ENCODE results near the gene NFIB. TPM values are rescaled to one million over a fixed set of nuclear protein-coding genes. Genes with fewer than 3 reads are reported as not detected.

NFIB gene
- polyA plus RNA-seq, 3 donors = not detected

DNA sequence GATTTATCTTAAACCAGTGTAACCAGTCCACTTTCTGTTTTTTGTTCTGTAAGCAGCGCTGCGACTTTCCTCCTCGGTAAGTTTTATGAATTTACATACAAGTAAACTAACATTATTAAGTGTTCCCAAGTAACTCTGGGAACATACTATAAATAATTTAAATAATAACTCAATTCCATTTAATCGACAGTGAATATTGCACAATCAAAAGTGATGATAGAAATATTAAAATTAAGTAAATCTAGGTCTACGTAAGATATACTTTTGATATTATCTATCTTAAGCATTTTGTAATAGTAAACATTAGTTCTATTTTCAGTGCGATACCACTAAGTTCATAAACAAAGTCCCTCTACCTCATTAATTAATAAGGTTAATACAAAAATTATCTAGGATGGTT lies 7.8 kb downstream of the NFIB start:
- Histone ChIP-seq H3K4me1 (ENCODE audit: control insufficient read depth in 1 of 2, insufficient read depth in 2 of 2, low read length in 2 of 2) (no peaks in the 10 kb centered on the region), H3K27ac (ENCODE audit: low read depth in 1 of 2, low read length in 2 of 2) (no peak overlapping the region), H3K36me3 (replicated peaks in 1 of 2; ENCODE audit: control insufficient read depth in 1 of 2, insufficient read depth in 2 of 2, low read length in 2 of 2) (no peaks in the 10 kb centered on the region), H3K9me3 (replicated peaks in 1 of 2; ENCODE audit: control insufficient read depth in 1 of 2, insufficient read depth in 1 of 2, low read length in 2 of 2) (no peaks in the 10 kb centered on the region), H3K79me2 (ENCODE audit: insufficient read depth, low read length) (no peaks in the 10 kb centered on the region), H4K20me1 (ENCODE audit: insufficient read depth, low read length) (no peaks in the 10 kb centered on the region), H3K4me2 (replicated peaks; ENCODE audit: extremely low read depth, low read length, poor library complexity, severe bottlenecking) (no peak overlapping the region), H3K9ac (ENCODE audit: insufficient read depth, low read length, poor library complexity, severe bottlenecking) (no peak overlapping the region), H3K4me3 (replicated peaks in 1 of 3; ENCODE audit: low read depth in 2 of 3, low read length in 3 of 3) (no peak overlapping the region), H3K27me3 (ENCODE audit: control insufficient read depth in 2 of 2, insufficient read depth in 2 of 2, low read length in 2 of 2) (peaks cover 27 to 48% of the 10 kb centered on the region in 2 donors), H2AFZ (ENCODE audit: insufficient read depth, low read depth, low read length, poor library complexity, severe bottlenecking) (no peak overlapping the region)
- no peak overlapping the region for H3K4me3 Mint-ChIP-seq
- intact Hi-C loops (cut with micrococcal nuclease) = no loop called here
- TF ChIP-seq, protein P1, sequence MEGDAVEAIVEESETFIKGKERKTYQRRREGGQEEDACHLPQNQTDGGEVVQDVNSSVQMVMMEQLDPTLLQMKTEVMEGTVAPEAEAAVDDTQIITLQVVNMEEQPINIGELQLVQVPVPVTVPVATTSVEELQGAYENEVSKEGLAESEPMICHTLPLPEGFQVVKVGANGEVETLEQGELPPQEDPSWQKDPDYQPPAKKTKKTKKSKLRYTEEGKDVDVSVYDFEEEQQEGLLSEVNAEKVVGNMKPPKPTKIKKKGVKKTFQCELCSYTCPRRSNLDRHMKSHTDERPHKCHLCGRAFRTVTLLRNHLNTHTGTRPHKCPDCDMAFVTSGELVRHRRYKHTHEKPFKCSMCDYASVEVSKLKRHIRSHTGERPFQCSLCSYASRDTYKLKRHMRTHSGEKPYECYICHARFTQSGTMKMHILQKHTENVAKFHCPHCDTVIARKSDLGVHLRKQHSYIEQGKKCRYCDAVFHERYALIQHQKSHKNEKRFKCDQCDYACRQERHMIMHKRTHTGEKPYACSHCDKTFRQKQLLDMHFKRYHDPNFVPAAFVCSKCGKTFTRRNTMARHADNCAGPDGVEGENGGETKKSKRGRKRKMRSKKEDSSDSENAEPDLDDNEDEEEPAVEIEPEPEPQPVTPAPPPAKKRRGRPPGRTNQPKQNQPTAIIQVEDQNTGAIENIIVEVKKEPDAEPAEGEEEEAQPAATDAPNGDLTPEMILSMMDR (IDR thresholded peaks at IDR 0.05) = no peak
- peaks cover 0 to 2% (median 0%) of the 10 kb centered on the region in 7 donors for H3K9me3 Mint-ChIP-seq
- WGBS (ENCODE audit: insufficient coverage) = no CpG with 5 or more reads among the region's 6 CpGs
- no peak for DNase-seq
- H3K27ac Mint-ChIP-seq = no peak overlapping the region
- H3K27me3 Mint-ChIP-seq (ENCODE audit: low read depth in 3 of 3) = peaks cover 13 to 39% (median 23%) of the 10 kb centered on the region in 3 donors
- H3K4me1 Mint-ChIP-seq = no peaks in the 10 kb centered on the region
- H3K36me3 Mint-ChIP-seq = no peaks in the 10 kb centered on the region

DNA sequence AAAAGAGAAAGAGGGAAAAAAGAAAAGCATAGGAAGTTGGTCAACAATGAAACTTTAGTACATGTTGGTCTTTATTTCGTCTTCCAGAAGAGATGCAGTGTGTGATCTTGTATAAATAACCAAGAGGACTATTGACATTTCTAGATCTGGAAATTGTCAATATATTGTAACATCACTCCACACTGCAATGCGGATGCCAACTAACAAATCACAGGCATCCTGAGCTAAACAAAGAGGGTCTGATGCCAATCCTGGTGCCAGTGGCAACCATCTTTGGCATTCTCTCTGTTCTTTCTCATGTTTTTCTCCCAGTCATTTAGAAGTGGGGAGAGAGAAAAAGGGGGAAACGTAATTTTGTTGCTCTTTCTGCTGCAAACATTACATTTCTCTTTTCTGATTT lies 9.7 kb downstream of the NFIB start:
- H3K27me3 ChIP-seq (ENCODE audit: control insufficient read depth in 2 of 2, insufficient read depth in 2 of 2, low read length in 2 of 2) = peaks cover 18 to 29% of the 10 kb centered on the region in 2 donors
- TF ChIP-seq, protein P1 (IDR thresholded peaks at IDR 0.05) = no peak
- no peaks in the 10 kb centered on the region for H3K36me3 ChIP-seq (replicated peaks in 1 of 2; ENCODE audit: control insufficient read depth in 1 of 2, insufficient read depth in 2 of 2, low read length in 2 of 2)
- no peaks in the 10 kb centered on the region for H4K20me1 ChIP-seq (ENCODE audit: insufficient read depth, low read length)
- H3K4me3 Mint-ChIP-seq = no peak overlapping the region
- H3K4me3 ChIP-seq (replicated peaks in 1 of 3; ENCODE audit: low read depth in 2 of 3, low read length in 3 of 3) = no peak overlapping the region
- no peak overlapping the region for H3K27ac Mint-ChIP-seq
- H3K9me3 ChIP-seq (replicated peaks in 1 of 2; ENCODE audit: control insufficient read depth in 1 of 2, insufficient read depth in 1 of 2, low read length in 2 of 2) = no peaks in the 10 kb centered on the region
- H3K27ac ChIP-seq (ENCODE audit: low read depth in 1 of 2, low read length in 2 of 2) = no peak overlapping the region
- no peak overlapping the region for H2AFZ ChIP-seq (ENCODE audit: insufficient read depth, low read depth, low read length, poor library complexity, severe bottlenecking)
- H3K4me1 ChIP-seq (ENCODE audit: control insufficient read depth in 1 of 2, insufficient read depth in 2 of 2, low read length in 2 of 2) = no peaks in the 10 kb centered on the region
- no peak overlapping the region for H3K9ac ChIP-seq (ENCODE audit: insufficient read depth, low read length, poor library complexity, severe bottlenecking)
- no peaks in the 10 kb centered on the region for H3K36me3 Mint-ChIP-seq
- no peak overlapping the region for H3K4me2 ChIP-seq (replicated peaks; ENCODE audit: extremely low read depth, low read length, poor library complexity, severe bottlenecking)
- H3K4me1 Mint-ChIP-seq = no peaks in the 10 kb centered on the region
- intact Hi-C loops (cut with micrococcal nuclease) = no loop called here
- DNase-seq = no peak
- H3K27me3 Mint-ChIP-seq (ENCODE audit: low read depth in 3 of 3) = peaks cover 13 to 31% (median 19%) of the 10 kb centered on the region in 3 donors
- peaks cover 0 to 2% (median 0%) of the 10 kb centered on the region in 7 donors for H3K9me3 Mint-ChIP-seq
- H3K79me2 ChIP-seq (ENCODE audit: insufficient read depth, low read length) = no peaks in the 10 kb centered on the region
- no CpG with 5 or more reads among the region's 3 CpGs for WGBS (ENCODE audit: insufficient coverage)

All from CD14-positive monocyte (primary cell).